Lung (tissue), 12 donors: ENCODE measurements around the gene SEPTIN5. TPM values are rescaled to one million over a fixed set of nuclear protein-coding genes. Genes with fewer than 3 reads are reported as not detected.

Experiments
- ATAC-seq: fragments of 200-7000 bp; cut with Tn5 transposase; one replicate; pipeline ENCODE4 v1.9.1; 2020; ENCODE audit warnings: moderate number of reproducible peaks; ENCODE audit not compliant: insufficient read depth, low FRiP score
- DNase-seq, 3 donors: peaks; one replicate each; pipeline ENCODE4 v3.0.0-alpha.2; 2013 to 2017
- H3K27ac ChIP-seq, 2 donors: one replicate each; pipeline ENCODE4 v1.5.1; 2013; ENCODE audit warnings: mild to moderate bottlenecking in 2 of 2, moderate library complexity in 2 of 2, control low read depth in 1 of 2, inconsistent platforms in 1 of 2, low read depth in 1 of 2, low read length in 1 of 2
- H3K27me3 ChIP-seq, 3 donors: one replicate each; pipeline ENCODE4 v1.5.1; 2013; ENCODE audit warnings: low read length in 2 of 3; ENCODE audit not compliant: control insufficient read depth in 3 of 3, insufficient read depth in 3 of 3
- H3K36me3 ChIP-seq, 4 donors: one replicate each; pipeline ENCODE4 v1.5.1; 2013; ENCODE audit warnings: low read length in 4 of 4, mild to moderate bottlenecking in 1 of 4, moderate library complexity in 1 of 4; ENCODE audit not compliant: control insufficient read depth in 4 of 4, insufficient read depth in 4 of 4
- H3K4me1 ChIP-seq, 5 donors: one replicate each; pipeline ENCODE4 v1.5.1; 2013; ENCODE audit warnings: low read length in 5 of 5, mild to moderate bottlenecking in 2 of 5, moderate library complexity in 1 of 5; ENCODE audit not compliant: control insufficient read depth in 5 of 5, insufficient read depth in 5 of 5
- H3K4me3 ChIP-seq: one replicate; pipeline ENCODE4 v1.5.1; 2013; ENCODE audit warnings: mild to moderate bottlenecking, control low read depth, moderate library complexity
- H3K9ac ChIP-seq, 2 donors: one replicate each; pipeline ENCODE4 v1.5.1; 2013; ENCODE audit warnings: low read length in 2 of 2, control low read depth in 1 of 2; ENCODE audit not compliant: insufficient read depth in 1 of 2
- H3K9me3 ChIP-seq, 4 donors: one replicate each; pipeline ENCODE4 v1.5.1; 2013; ENCODE audit warnings: low read length in 3 of 4, mild to moderate bottlenecking in 1 of 4, moderate library complexity in 1 of 4; ENCODE audit not compliant: control insufficient read depth in 4 of 4, insufficient read depth in 3 of 4
- CTCF ChIP-seq: IDR thresholded peaks from 2 replicates; pipeline ENCODE4 v1.5.1; 2012; ENCODE audit warnings: mild to moderate bottlenecking; ENCODE audit errors: control extremely low read depth, extremely low read depth
- WGBS, 2 donors: extraction: QIAGEN DNeasy Blood & Tissue Kit; methylation state at CpG; one replicate each; pipeline ENCODE4 v1.1.7; 2013; 5-methylcytosine and 5-hydroxymethylcytosine counted together
- polyA plus RNA-seq, 2 donors: library from polyadenylated mRNA; stranded (reverse); fragments of 200-250 nt; gene quantifications; one replicate each; pipeline ENCODE4 v1.2.1, GENCODE V29; 2013
- total RNA-seq, 2 donors: library from RNA; depleted of rRNA in 1 of 2; stranded (reverse); fragments of >200 nt in 1 of 2; gene quantifications; one replicate each; pipeline ENCODE4 v1.2.1, GENCODE V29; 2014 to 2021
- donor health status: control.
- donor health status: control.
- donor health status: Bipolar disorder and iron deficiency.
- donor health status: healthy.
- donor health status: DM: yes; HTN: yes; CAD: no.

SEPTIN5 gene
- total and polyA plus RNA-seq, 4 donors: 10.4 to 32.5 (median 14.2) TPM

- no peak for TF ChIP-seq CTCF
- Histone ChIP-seq H3K9me3 (no peaks in the 10 kb centered on the region), H3K9ac (no peak overlapping the region), H3K27ac (no peak overlapping the region), H3K36me3 (no peaks in the 10 kb centered on the region), H3K27me3 (no peaks in the 10 kb centered on the region), H3K4me1 (peaks cover 0 to 11% (median 4%) of the 10 kb centered on the region in 5 donors), H3K4me3 (no peak overlapping the region)
- ATAC-seq (no peak), DNase-seq (no peak)
- WGBS, 2 donors: 93 to 97% methylated on average over 14 of the region's 14 CpGs
Observed at GRCh38 chr22:19693581-19693980, 20.7 kb upstream of the SEPTIN5 start.

- DNase-seq: no peak
- TF ChIP-seq CTCF: no peak
- 91 to 96% methylated on average over 12 of the region's 12 CpGs for WGBS, 2 donors
- H3K9ac ChIP-seq: no peak overlapping the region
- no peak overlapping the region for H3K27ac ChIP-seq
- no peak for ATAC-seq
- no peaks in the 10 kb centered on the region for H3K36me3 ChIP-seq
- peaks cover 0 to 11% (median 4%) of the 10 kb centered on the region in 5 donors for H3K4me1 ChIP-seq
- H3K4me3 ChIP-seq: no peak overlapping the region
- H3K9me3 ChIP-seq: no peaks in the 10 kb centered on the region
- no peaks in the 10 kb centered on the region for H3K27me3 ChIP-seq
Observed at GRCh38 chr22:19693981-19694670, 20.2 kb upstream of the SEPTIN5 start.

GRCh38 chr22:19694696-19695095 is 19.6 kb upstream of the SEPTIN5 start:
- no peaks in the 10 kb centered on the region for H3K9me3 ChIP-seq
- no peak for TF ChIP-seq CTCF
- 85 to 91% methylated on average over 13 of the region's 13 CpGs for WGBS, 2 donors
- H3K27ac ChIP-seq: no peak overlapping the region
- ATAC-seq: no peak
- H3K27me3 ChIP-seq: no peaks in the 10 kb centered on the region
- H3K9ac ChIP-seq: no peak overlapping the region
- no peak overlapping the region for H3K4me3 ChIP-seq
- H3K4me1 ChIP-seq: peaks cover 0 to 11% (median 4%) of the 10 kb centered on the region in 5 donors
- no peaks in the 10 kb centered on the region for H3K36me3 ChIP-seq
- no peak for DNase-seq
